GM23248 (cell line): ENCODE data around the gene ACY1. TPM values are rescaled to one million over a fixed set of nuclear protein-coding genes. Genes with fewer than 3 reads are reported as not detected.

Source experiments
- DNase-seq: peaks from one replicate; pipeline ENCODE4 v3.0.0-alpha.2; 2015
- H2AFZ ChIP-seq: fragments of 200-600 bp; sonication (generic); 2 replicates; pipeline ENCODE4 v1.6.1; 2016; ENCODE audit warnings: antibody characterized with exemption
- H3F3A ChIP-seq: fragments of 200-600 bp; sonication (generic); 2 replicates; pipeline ENCODE4 v1.6.1; 2016; ENCODE audit warnings: mild to moderate bottlenecking, antibody characterized with exemption, mixed run types; ENCODE audit not compliant: insufficient read depth
- H3K27ac ChIP-seq: fragments of 200-600 bp; sonication (generic); 2 replicates; pipeline ENCODE4 v1.5.1; 2016; ENCODE audit warnings: mild to moderate bottlenecking
- H3K27me3 ChIP-seq: fragments of 200-600 bp; sonication (generic); replicated peaks from 2 replicates; pipeline ENCODE4 v1.6.1; 2016; ENCODE audit warnings: mild to moderate bottlenecking; ENCODE audit not compliant: insufficient read depth
- H3K36me3 ChIP-seq: fragments of 200-600 bp; sonication (generic); 2 replicates; pipeline ENCODE4 v1.6.1; 2016; ENCODE audit warnings: low read depth, mild to moderate bottlenecking
- H3K4me1 ChIP-seq: fragments of 200-600 bp; sonication (generic); 2 replicates; pipeline ENCODE4 v1.6.1; 2016; ENCODE audit warnings: mild to moderate bottlenecking; ENCODE audit not compliant: insufficient read depth
- H3K4me2 ChIP-seq: fragments of 200-600 bp; sonication (generic); one replicate; pipeline ENCODE4 v1.6.1; 2016; ENCODE audit warnings: mild to moderate bottlenecking; ENCODE audit not compliant: unreplicated experiment
- H3K4me3 ChIP-seq: fragments of 200-600 bp; sonication (generic); 2 replicates; pipeline ENCODE4 v1.5.1; 2016; ENCODE audit warnings: mild to moderate bottlenecking
- H3K79me2 ChIP-seq: fragments of 200-600 bp; sonication (generic); 2 replicates; pipeline ENCODE4 v1.6.1; 2016; ENCODE audit warnings: mild to moderate bottlenecking; ENCODE audit not compliant: insufficient read depth
- H3K9ac ChIP-seq: fragments of 200-600 bp; sonication (generic); 2 replicates; pipeline ENCODE4 v1.6.1; 2016; ENCODE audit warnings: mild to moderate bottlenecking
- H3K9me2 ChIP-seq: fragments of 200-600 bp; sonication (generic); 2 replicates; pipeline ENCODE4 v1.6.1; 2016; ENCODE audit warnings: mixed run types, mild to moderate bottlenecking, moderate library complexity; ENCODE audit not compliant: insufficient read depth
- H3K9me3 ChIP-seq: fragments of 200-600 bp; sonication (generic); one replicate; pipeline ENCODE4 v1.6.1; 2017; ENCODE audit warnings: low read depth
- H4K20me1 ChIP-seq: fragments of 200-600 bp; sonication (generic); 2 replicates; pipeline ENCODE4 v1.6.0; 2016; ENCODE audit not compliant: insufficient read depth
- EZH2 ChIP-seq: fragments of 200-600 bp; sonication (generic); IDR thresholded peaks from 2 replicates; pipeline ENCODE4 v1.6.1; 2018; ENCODE audit warnings: antibody characterized with exemption, mild to moderate bottlenecking; ENCODE audit not compliant: insufficient read depth, poor library complexity, severe bottlenecking
- EZH2phosphoT487 ChIP-seq: fragments of 200-600 bp; sonication (generic); IDR thresholded peaks from 2 replicates; pipeline ENCODE4 v1.6.1; 2018; ENCODE audit warnings: antibody characterized with exemption, moderate library complexity, mild to moderate bottlenecking, low read depth; ENCODE audit not compliant: insufficient read depth
- WGBS, 2 experiments: methylation state at CpG; one replicate each; pipeline ENCODE4 v1.1.6; 2015 to 2017; ENCODE audit warnings: low lambda C conversion rate in 2 of 2, low coverage in 1 of 2; ENCODE audit errors: missing lambda C conversion rate in 2 of 2; 5-methylcytosine and 5-hydroxymethylcytosine counted together
- in situ Hi-C: fragments of 300-500 bp; cut with MboI; formaldehyde crosslinking; loops from 2 replicates; pipeline ENCODE4 v1.15.0; 2020
- polyA plus RNA-seq: library from polyadenylated mRNA; unstranded; fragments of >200 nt; fragmentation: Nextera tagmentation; extraction: Ambion mirVana; gene quantifications from 2 replicates; pipeline ENCODE4 v1.2.1, GENCODE V29; 2016
- total RNA-seq: library from RNA; depleted of rRNA; stranded (reverse); fragments of >200 nt; shearing (Covaris generic); gene quantifications from 2 replicates; pipeline ENCODE4 v1.2.3, GENCODE V29; 2014

Gene ACY1
- total and polyA plus RNA-seq, 2 experiments from 2014 or later = 35.8 to 73.6 TPM

- DNase-seq = peak; percentile 34
These were observed 15.1 kb upstream of the ACY1 start for GRCh38 chr3:51968170-51968775.

GRCh38 chr3:51968883-51969678 is 14.3 kb upstream of the ACY1 start:
- TF ChIP-seq EZH2 = no peak
- no peak for TF ChIP-seq EZH2phosphoT487
- no peaks in the 10 kb centered on the region for H4K20me1 ChIP-seq
- H2AFZ ChIP-seq = no peak overlapping the region
- 88 to 92% methylated on average over 6 of the region's 6 CpGs for WGBS, 2 experiments
- H3F3A ChIP-seq = peaks cover 8% of the 10 kb centered on the region
- H3K9me2 ChIP-seq = no peaks in the 10 kb centered on the region
- H3K4me2 ChIP-seq = no peak overlapping the region
- no peak overlapping the region for H3K9ac ChIP-seq
- no peaks in the 10 kb centered on the region for H3K9me3 ChIP-seq
- H3K79me2 ChIP-seq = peaks cover 45% of the 10 kb centered on the region
- no peaks in the 10 kb centered on the region for H3K27me3 ChIP-seq
- no peak for DNase-seq
- H3K27ac ChIP-seq = no peak overlapping the region
- in situ Hi-C loops = no loop called here
- no peaks in the 10 kb centered on the region for H3K36me3 ChIP-seq
- no peak overlapping the region for H3K4me3 ChIP-seq
- peaks cover 7% of the 10 kb centered on the region for H3K4me1 ChIP-seq

More at GRCh38 chr3:51968170-51968775, 15.1 kb upstream of the ACY1 start:
- Histone ChIP-seq H3K9me3 (no peaks in the 10 kb centered on the region), H3K79me2 (peaks cover 40% of the 10 kb centered on the region), H3K36me3 (no peaks in the 10 kb centered on the region), H3K27ac (peak overlapping the region; percentile 58), H3K4me1 (0 out of 2 replicates have a peak, but pooled peaks cover 6% of the 10 kb centered on the region), H2AFZ (peak overlapping the region; percentile 67), H3K9ac (peak overlapping the region; percentile 84), H3F3A (peaks cover 8% of the 10 kb centered on the region), H3K9me2 (no peaks in the 10 kb centered on the region), H3K4me3 (peak overlapping the region; percentile 87), H3K27me3 (no peaks in the 10 kb centered on the region), H4K20me1 (no peaks in the 10 kb centered on the region), H3K4me2 (peak overlapping the region; percentile 94)
- in situ Hi-C loops = no loop called here
- 16 to 28% methylated on average over 4 to 11 of the region's 11 CpGs for WGBS, 2 experiments
- TF ChIP-seq EZH2phosphoT487 (no peak), EZH2 (no peak)

- no peaks in the 10 kb centered on the region for H4K20me1 ChIP-seq
- in situ Hi-C loops = no loop called here
- no peak for DNase-seq
- H3K9me2 ChIP-seq = no peaks in the 10 kb centered on the region
- H3K4me3 ChIP-seq = no peak overlapping the region
- H3K9me3 ChIP-seq = no peaks in the 10 kb centered on the region
- no peak overlapping the region for H3K27ac ChIP-seq
- H3K79me2 ChIP-seq = peaks cover 42% of the 10 kb centered on the region
- H2AFZ ChIP-seq = no peak overlapping the region
- 70 to 77% methylated on average over 4 of the region's 4 CpGs for WGBS, 2 experiments
- no peaks in the 10 kb centered on the region for H3K27me3 ChIP-seq
- no peaks in the 10 kb centered on the region for H3K36me3 ChIP-seq
- peaks cover 8% of the 10 kb centered on the region for H3F3A ChIP-seq
- no peak overlapping the region for H3K9ac ChIP-seq
- H3K4me1 ChIP-seq = peaks cover 14% of the 10 kb centered on the region
- TF ChIP-seq EZH2phosphoT487 (no peak), EZH2 (no peak)
- H3K4me2 ChIP-seq = no peak overlapping the region
These were observed 13.5 kb upstream of the ACY1 start for GRCh38 chr3:51969841-51970240.

GRCh38 chr3:51970606-51971300 is 12.6 kb upstream of the ACY1 start:
- Histone ChIP-seq H3K27me3 (no peaks in the 10 kb centered on the region), H3K4me2 (no peak overlapping the region), H3K27ac (no peak overlapping the region), H3K4me3 (no peak overlapping the region), H3K79me2 (peaks cover 33% of the 10 kb centered on the region), H4K20me1 (no peaks in the 10 kb centered on the region), H2AFZ (no peak overlapping the region), H3K9me3 (no peaks in the 10 kb centered on the region), H3K9me2 (no peaks in the 10 kb centered on the region), H3K4me1 (peaks cover 17% of the 10 kb centered on the region), H3K9ac (no peak overlapping the region), H3K36me3 (no peaks in the 10 kb centered on the region), H3F3A (peaks cover 13% of the 10 kb centered on the region)
- in situ Hi-C loops = no loop called here
- 59 to 64% methylated on average over 6 of the region's 6 CpGs for WGBS, 2 experiments
- TF ChIP-seq EZH2phosphoT487 (no peak), EZH2 (no peak)
- no peak for DNase-seq
